22Rv1 (cell line): Measurements from ENCODE around the gene ITGA2.

ENCODE experiments used
- ZFX ChIP-seq: fragments of 450-650 bp; IDR thresholded peaks from 2 replicates; pipeline ENCODE4 v1.6.1; 2017; ENCODE audit warnings: antibody characterized with exemption, borderline replicate concordance
- TF ChIP-seq, protein P1 (sequence below): fragments of 450-650 bp; IDR thresholded peaks from 2 replicates; pipeline ENCODE4 v1.5.1; 2017; ENCODE audit warnings: mild to moderate bottlenecking

- TF ChIP-seq, protein P1, sequence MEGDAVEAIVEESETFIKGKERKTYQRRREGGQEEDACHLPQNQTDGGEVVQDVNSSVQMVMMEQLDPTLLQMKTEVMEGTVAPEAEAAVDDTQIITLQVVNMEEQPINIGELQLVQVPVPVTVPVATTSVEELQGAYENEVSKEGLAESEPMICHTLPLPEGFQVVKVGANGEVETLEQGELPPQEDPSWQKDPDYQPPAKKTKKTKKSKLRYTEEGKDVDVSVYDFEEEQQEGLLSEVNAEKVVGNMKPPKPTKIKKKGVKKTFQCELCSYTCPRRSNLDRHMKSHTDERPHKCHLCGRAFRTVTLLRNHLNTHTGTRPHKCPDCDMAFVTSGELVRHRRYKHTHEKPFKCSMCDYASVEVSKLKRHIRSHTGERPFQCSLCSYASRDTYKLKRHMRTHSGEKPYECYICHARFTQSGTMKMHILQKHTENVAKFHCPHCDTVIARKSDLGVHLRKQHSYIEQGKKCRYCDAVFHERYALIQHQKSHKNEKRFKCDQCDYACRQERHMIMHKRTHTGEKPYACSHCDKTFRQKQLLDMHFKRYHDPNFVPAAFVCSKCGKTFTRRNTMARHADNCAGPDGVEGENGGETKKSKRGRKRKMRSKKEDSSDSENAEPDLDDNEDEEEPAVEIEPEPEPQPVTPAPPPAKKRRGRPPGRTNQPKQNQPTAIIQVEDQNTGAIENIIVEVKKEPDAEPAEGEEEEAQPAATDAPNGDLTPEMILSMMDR = no peak
- no peak for TF ChIP-seq ZFX
Observed at GRCh38 chr5:53071298-53071697, 82.1 kb downstream of the ITGA2 start.
